CD14-positive monocyte (primary cell): Measurements from ENCODE around the gene DPP6. TPM values are rescaled to one million over a fixed set of nuclear protein-coding genes. Genes with fewer than 3 reads are reported as not detected.

ENCODE experiments used
- DNase-seq, 3 donors: peaks; one replicate each; pipeline ENCODE4 v3.0.0-alpha.2; 2011 to 2022
- H2AFZ ChIP-seq: 2 replicates; pipeline ENCODE4 v1.6.0; 2012; ENCODE audit warnings: mild to moderate bottlenecking, low read depth, low read length, inconsistent platforms; ENCODE audit not compliant: insufficient read depth, poor library complexity, severe bottlenecking
- H3K27ac ChIP-seq, 2 donors: 1 replicate in 1 of 2; 2 replicates in 1 of 2; pipeline ENCODE4 v1.5.1; 2012 to 2013; ENCODE audit warnings: low read length in 2 of 2, control low read depth in 1 of 2, inconsistent platforms in 1 of 2, low read depth in 1 of 2, mild to moderate bottlenecking in 1 of 2
- H3K27me3 ChIP-seq, 2 donors: one replicate each; pipeline versions ENCODE4 v1.6.0 to v1.6.1; 2011 to 2013; ENCODE audit warnings: low read length in 2 of 2; ENCODE audit not compliant: control insufficient read depth in 2 of 2, insufficient read depth in 2 of 2
- H3K36me3 ChIP-seq, 2 donors: replicated peaks in 1 of 2; 1 replicate in 1 of 2; 2 replicates in 1 of 2; pipeline versions ENCODE4 v1.5.1 to v1.6.1; 2012 to 2013; ENCODE audit warnings: low read length in 2 of 2, control low read depth in 1 of 2, inconsistent platforms in 1 of 2, mild to moderate bottlenecking in 1 of 2; ENCODE audit not compliant: insufficient read depth in 2 of 2, control insufficient read depth in 1 of 2
- H3K4me1 ChIP-seq, 2 donors: 1 replicate in 1 of 2; 2 replicates in 1 of 2; pipeline versions ENCODE4 v1.5.1 to v1.6.1; 2012 to 2013; ENCODE audit warnings: low read length in 2 of 2, control low read depth in 1 of 2, inconsistent platforms in 1 of 2, mild to moderate bottlenecking in 1 of 2, moderate library complexity in 1 of 2; ENCODE audit not compliant: insufficient read depth in 2 of 2, control insufficient read depth in 1 of 2
- H3K4me2 ChIP-seq: replicated peaks from 2 replicates; pipeline ENCODE3; 2012; ENCODE audit warnings: low read length, moderate library complexity, mild to moderate bottlenecking; ENCODE audit not compliant: poor library complexity, severe bottlenecking; ENCODE audit errors: extremely low read depth
- H3K4me3 ChIP-seq, 3 experiments: fragments of 200-600 bp in 1 of 3; sonication (generic) in 1 of 3; replicated peaks in 1 of 3; 1 replicate in 2 of 3; 2 replicates in 1 of 3; pipeline ENCODE4 v1.5.1; 2011 to 2013; ENCODE audit warnings: low read length in 3 of 3, mild to moderate bottlenecking in 3 of 3, control low read depth in 2 of 3, low read depth in 2 of 3, inconsistent platforms in 1 of 3, moderate library complexity in 1 of 3
- H3K79me2 ChIP-seq: 2 replicates; pipeline ENCODE4 v1.6.0; 2012; ENCODE audit warnings: mild to moderate bottlenecking, control low read depth, inconsistent platforms, low read length, moderate library complexity; ENCODE audit not compliant: insufficient read depth
- H3K9ac ChIP-seq: 2 replicates; pipeline ENCODE4 v1.6.0; 2017; ENCODE audit warnings: low read length, mild to moderate bottlenecking; ENCODE audit not compliant: insufficient read depth, poor library complexity, severe bottlenecking
- H3K9me3 ChIP-seq, 2 donors: replicated peaks in 1 of 2; 1 replicate in 1 of 2; 2 replicates in 1 of 2; pipeline versions ENCODE4 v1.5.1 to v1.6.1; 2012 to 2013; ENCODE audit warnings: low read length in 2 of 2, control low read depth in 1 of 2; ENCODE audit not compliant: control insufficient read depth in 1 of 2, insufficient read depth in 1 of 2
- H4K20me1 ChIP-seq: 2 replicates; pipeline ENCODE4 v1.6.0; 2012; ENCODE audit warnings: mild to moderate bottlenecking, low read length, control low read depth, moderate library complexity; ENCODE audit not compliant: insufficient read depth
- H3K27ac Mint-ChIP-seq, 7 donors: one replicate each; pipeline ENCODE4 v1.8.0; 2020; ENCODE audit warnings: mild to moderate bottlenecking in 7 of 7, mixed read lengths in 7 of 7, moderate library complexity in 6 of 7, inconsistent platforms in 2 of 7
- H3K27me3 Mint-ChIP-seq, 3 donors: one replicate each; pipeline ENCODE4 v1.8.0; 2021 to 2022; ENCODE audit warnings: low read depth in 3 of 3, mild to moderate bottlenecking in 3 of 3, mixed read lengths in 3 of 3, moderate library complexity in 3 of 3, inconsistent platforms in 1 of 3
- H3K36me3 Mint-ChIP-seq, 2 donors: one replicate each; pipeline ENCODE4 v1.8.0; 2020; ENCODE audit warnings: mixed read lengths in 2 of 2, inconsistent platforms in 1 of 2, mild to moderate bottlenecking in 1 of 2
- H3K4me1 Mint-ChIP-seq: one replicate; pipeline ENCODE4 v1.8.0; 2020; ENCODE audit warnings: mild to moderate bottlenecking, mixed read lengths
- H3K4me3 Mint-ChIP-seq, 2 donors: one replicate each; pipeline ENCODE4 v1.8.0; 2020; ENCODE audit warnings: mild to moderate bottlenecking in 2 of 2, mixed read lengths in 2 of 2, moderate library complexity in 1 of 2
- H3K9me3 Mint-ChIP-seq, 7 donors: one replicate each; pipeline ENCODE4 v1.8.0; 2020 to 2022; ENCODE audit warnings: mixed read lengths in 7 of 7, mild to moderate bottlenecking in 6 of 7, moderate library complexity in 6 of 7, inconsistent platforms in 2 of 7
- CTCF ChIP-seq: fragments of 200-600 bp; IDR thresholded peaks from one replicate; pipeline ENCODE4 v1.8.0; 2022; ENCODE audit warnings: antibody characterized with exemption, mild to moderate bottlenecking
- WGBS: methylation state at CpG from one replicate; pipeline ENCODE4 v1.1.5; 2013; ENCODE audit warnings: missing lambda C conversion rate; ENCODE audit not compliant: insufficient coverage; 5-methylcytosine and 5-hydroxymethylcytosine counted together
- intact Hi-C, 2 donors: fragments of 100-400 bp; cut with micrococcal nuclease; formaldehyde crosslinking; loops; one replicate each; pipeline versions ENCODE4 v1.15.0 to v1.15.1; 2023
- polyA plus RNA-seq, 3 donors: library from polyadenylated mRNA; depleted of rRNA in 1 of 3; unstranded in 2 of 3; stranded (reverse) in 1 of 3; fragments of 300-500 nt in 2 of 3; fragments of >200 nt in 1 of 3; fragmentation: Illumina TruSeq in 2 of 3; gene quantifications; 1 replicate in 2 of 3; 2 replicates in 1 of 3; pipeline ENCODE4 v1.2.3, GENCODE V29; 2012 to 2021

The DPP6 gene
- polyA plus RNA-seq, 3 donors = not detected

GRCh38 chr7:154200241-154200640, 148.0 kb downstream of the DPP6 start:
- no peaks in the 10 kb centered on the region for H3K36me3 ChIP-seq
- no peak overlapping the region for H2AFZ ChIP-seq
- H3K79me2 ChIP-seq = no peaks in the 10 kb centered on the region
- TF ChIP-seq CTCF = no peak
- 94% methylated on average over 5 of the region's 7 CpGs for WGBS
- no peak overlapping the region for H3K9ac ChIP-seq
- no peak overlapping the region for H3K27ac Mint-ChIP-seq
- no peak overlapping the region for H3K4me2 ChIP-seq
- H3K9me3 ChIP-seq = peaks cover 14 to 26% of the 10 kb centered on the region in 2 donors
- H3K36me3 Mint-ChIP-seq = no peaks in the 10 kb centered on the region
- intact Hi-C loops = no loop called here
- H3K27me3 ChIP-seq = no peaks in the 10 kb centered on the region
- H3K27ac ChIP-seq = no peak overlapping the region
- no peaks in the 10 kb centered on the region for H3K4me1 Mint-ChIP-seq
- peaks cover 3 to 38% (median 12%) of the 10 kb centered on the region in 7 donors for H3K9me3 Mint-ChIP-seq
- peaks cover 0 to 2% (median 0%) of the 10 kb centered on the region in 3 donors for H3K27me3 Mint-ChIP-seq
- H4K20me1 ChIP-seq = no peaks in the 10 kb centered on the region
- no peak overlapping the region for H3K4me3 Mint-ChIP-seq
- DNase-seq = no peak
- H3K4me1 ChIP-seq = no peaks in the 10 kb centered on the region
- no peak overlapping the region for H3K4me3 ChIP-seq

GRCh38 chr7:154202002-154202401, 149.8 kb downstream of the DPP6 start:
- no peaks in the 10 kb centered on the region for H3K36me3 Mint-ChIP-seq
- intact Hi-C loops = no loop called here

More at GRCh38 chr7:154202002-154202401, 149.8 kb downstream of the DPP6 start:
- peaks cover 2 to 38% (median 11%) of the 10 kb centered on the region in 7 donors for H3K9me3 Mint-ChIP-seq
- H3K4me2 ChIP-seq = no peak overlapping the region
- no peaks in the 10 kb centered on the region for H3K27me3 ChIP-seq
- H3K27me3 Mint-ChIP-seq = peaks cover 0 to 2% (median 0%) of the 10 kb centered on the region in 3 donors
- no peak overlapping the region for H3K4me3 ChIP-seq
- H3K79me2 ChIP-seq = no peaks in the 10 kb centered on the region
- no peak overlapping the region for H3K9ac ChIP-seq
- H3K4me3 Mint-ChIP-seq = no peak overlapping the region
- WGBS = 100% methylated on average over 1 of the region's 7 CpGs
- no peak overlapping the region for H2AFZ ChIP-seq
- no peak overlapping the region for H3K27ac Mint-ChIP-seq
- H3K36me3 ChIP-seq = no peaks in the 10 kb centered on the region
- no peaks in the 10 kb centered on the region for H3K4me1 Mint-ChIP-seq
- no peaks in the 10 kb centered on the region for H3K4me1 ChIP-seq
- H3K27ac ChIP-seq = no peak overlapping the region
- peaks cover 20 to 32% of the 10 kb centered on the region in 2 donors for H3K9me3 ChIP-seq
- no peak for TF ChIP-seq CTCF
- no peaks in the 10 kb centered on the region for H4K20me1 ChIP-seq
- no peak for DNase-seq
